HepG2 (cell line): ENCODE results near the gene PIP5K1C. TPM values are rescaled to one million over a fixed set of nuclear protein-coding genes. Genes with fewer than 3 reads are reported as not detected.

Experiments
- AHDC1 ChIP-seq: sonication (generic); formaldehyde crosslinking; IDR thresholded peaks from 2 replicates; pipeline ENCODE4 v1.5.1; 2020; ENCODE audit warnings: mild to moderate bottlenecking, missing genetic modification reagents, borderline replicate concordance
- JUNB ChIP-seq: sonication (generic); formaldehyde crosslinking; IDR thresholded peaks from 2 replicates; pipeline ENCODE4 v1.8.0; 2022; ENCODE audit warnings: missing genetic modification reagents, mild to moderate bottlenecking, borderline replicate concordance
- KDM3A ChIP-seq: IDR thresholded peaks from 2 replicates; pipeline ENCODE4 v1.6.1; 2018; ENCODE audit warnings: low read depth, missing compliant biosample characterization
- THAP11 ChIP-seq: IDR thresholded peaks from 2 replicates; pipeline ENCODE4 v1.6.1; 2016; ENCODE audit warnings: missing biosample characterization, missing genetic modification reagents
- ZBTB40 ChIP-seq, 2 experiments: fragments of 450-650 bp in 1 of 2; sonication (generic) in 1 of 2; formaldehyde crosslinking in 1 of 2; IDR thresholded peaks; 2 replicates each; pipeline versions ENCODE4 v1.6.1 to v1.8.0; 2016 to 2022; ENCODE audit warnings: antibody characterized with exemption in 1 of 2, mild to moderate bottlenecking in 1 of 2, missing genetic modification reagents in 1 of 2
- ZFP36L1 ChIP-seq: sonication (generic); formaldehyde crosslinking; IDR thresholded peaks from 2 replicates; pipeline ENCODE4 v1.8.0; 2022; ENCODE audit warnings: mild to moderate bottlenecking, missing genetic modification reagents, moderate library complexity
- ZNF614 ChIP-seq: IDR thresholded peaks from 2 replicates; pipeline ENCODE4 v1.6.1; 2018; ENCODE audit warnings: missing biosample characterization, missing genetic modification reagents, inconsistent platforms, borderline replicate concordance
- polyA plus RNA-seq, 8 experiments: library from polyadenylated mRNA; depleted of rRNA in 3 of 8; stranded (reverse) in 7 of 8; unstranded in 1 of 8; fragments of >200 nt; fragmentation: Illumina TruSeq in 4 of 8; extraction: Trizol in 4 of 8; gene quantifications; 2 replicates each; pipeline versions ENCODE4 v1.2.1 to v1.2.3, GENCODE V29; 2011 to 2016; ENCODE audit warnings: low read depth in 4 of 8, missing spikeins in 1 of 8, mixed read lengths in 1 of 8; ENCODE audit not compliant: insufficient read depth in 1 of 8
- total RNA-seq, 5 experiments: library from RNA; depleted of rRNA; stranded (reverse); fragments of >200 nt; fragmentation: Illumina TruSeq; extraction: Trizol; gene quantifications; 2 replicates each; pipeline ENCODE4 v1.2.3, GENCODE V29; 2016; ENCODE audit warnings: low read depth in 1 of 5

The PIP5K1C gene
- total and polyA plus RNA-seq, 2 of the 13 experiments (the other 11 are each of a cell fraction or from before 2014, with no cell fraction given) = 3.6 to 4.3 TPM

- TF ChIP-seq THAP11 (CRISPR knock-in tag) (peak; percentile 92), JUNB (no peak), KDM3A (no peak), AHDC1 (CRISPR knock-in tag) (no peak), ZFP36L1 (CRISPR knock-in tag) (no peak), ZBTB40 (IDR thresholded peaks at IDR 0.05) (peak; percentile 72), ZBTB40 (CRISPR knock-in tag; IDR thresholded peaks at IDR 0.05) (peak; percentile 99), ZNF614 (CRISPR knock-in tag) (no peak)
Observed at GRCh38 chr19:3743486-3743885, 43.2 kb upstream of the PIP5K1C start (continued).
